NCI-H1105 (cell line): Measurements from ENCODE around the gene WNT7A.
"Not testable (repeated sequence)": the region's sequence is repeated elsewhere in the genome, so short reads cannot be mapped to it uniquely, and the experiment has no call there.

ENCODE experiments used
- DNase-seq: peaks from one replicate; lab custom pipeline; 2025; lab: John Stamatoyannopoulos, UW

The WNT7A gene

DNA sequence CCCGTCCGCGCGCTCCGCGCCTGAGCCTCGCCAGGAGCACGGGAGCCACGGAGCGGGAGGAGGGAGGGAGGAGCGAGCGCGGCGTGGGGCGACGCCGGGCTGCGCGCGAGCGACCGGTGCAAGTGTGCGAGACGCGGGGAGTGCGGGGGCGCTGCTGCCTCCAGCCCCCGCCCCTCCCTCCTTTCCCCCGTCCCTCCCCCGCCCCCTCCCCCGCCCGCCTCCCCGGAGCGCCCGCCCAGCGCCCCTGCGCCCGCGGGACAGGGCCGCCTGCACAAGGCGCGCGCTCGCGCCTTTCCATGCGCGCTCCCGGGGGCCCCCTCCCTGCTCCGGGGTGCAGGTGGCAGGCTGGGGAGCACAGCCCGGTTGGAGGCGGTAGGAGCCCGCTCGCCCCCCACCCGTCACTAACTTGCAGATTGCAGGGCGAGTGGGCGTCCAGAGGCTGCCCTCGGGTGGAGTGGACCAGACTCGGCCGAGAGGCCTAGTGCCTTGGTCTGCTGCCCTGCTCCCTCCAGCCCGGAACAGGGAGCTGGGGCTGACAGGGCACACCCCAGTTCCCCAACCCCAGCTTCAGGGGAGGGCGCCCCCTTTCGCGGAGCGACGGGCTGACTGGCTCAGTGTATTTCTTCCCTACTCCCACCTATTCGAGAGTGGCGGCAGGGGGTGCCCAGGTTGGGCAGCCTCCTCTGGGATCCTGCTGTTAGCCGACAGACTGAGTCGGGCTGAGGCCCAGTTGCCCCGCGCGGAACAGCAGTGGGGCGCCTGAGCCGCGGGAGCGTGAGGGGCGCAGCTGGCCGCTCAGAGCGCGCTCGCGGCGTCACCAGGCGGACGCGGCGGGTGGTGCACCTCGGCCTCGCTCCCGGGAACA is at the start of gene WNT7A:
Gene WNT7A, minus strand, starts transcription at position 126 of the 865 bp plus-strand sequence. CDS start 255 bp downstream, outside the sequence.
- no peak for DNase-seq

DNA sequence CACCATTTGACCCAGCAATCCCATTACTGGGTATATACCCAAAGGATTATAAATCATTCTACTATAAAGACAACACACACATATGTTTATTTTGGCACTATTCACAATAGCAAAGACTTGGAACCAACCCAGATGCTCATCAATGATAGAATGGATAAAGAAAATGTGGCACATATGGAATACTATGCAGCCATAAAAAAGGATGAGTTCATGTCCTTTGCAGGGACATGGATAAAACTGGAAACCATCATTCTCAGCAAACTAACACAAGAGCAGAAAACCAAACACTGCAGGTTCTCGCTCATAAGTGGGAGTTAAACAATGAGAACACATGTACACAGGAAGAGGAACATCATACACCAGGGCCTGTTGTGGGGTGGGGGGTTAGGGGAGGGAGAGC is 48.9 kb upstream of the WNT7A start:
- DNase-seq: not testable (repeated sequence)

DNA sequence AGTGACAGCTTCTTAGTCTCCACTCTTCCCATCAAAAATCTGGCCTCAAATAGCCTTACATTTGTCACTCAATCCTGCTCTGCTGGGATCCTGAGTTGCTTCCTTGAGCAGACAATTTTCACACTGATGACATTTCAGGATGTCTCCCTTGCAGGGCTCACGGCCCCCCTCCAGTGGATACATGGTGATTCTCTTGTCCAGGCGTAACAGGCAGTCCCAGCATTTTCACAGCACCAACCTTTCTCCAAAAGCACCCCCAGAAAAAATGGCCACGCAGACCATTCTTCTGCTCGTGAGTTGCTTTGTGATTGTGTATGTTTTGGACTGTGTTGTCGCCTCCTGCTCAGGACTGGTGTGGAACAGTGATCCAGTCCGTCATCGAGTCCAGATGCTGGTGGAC is 47.4 kb upstream of the WNT7A start:
- no peak for DNase-seq

DNA sequence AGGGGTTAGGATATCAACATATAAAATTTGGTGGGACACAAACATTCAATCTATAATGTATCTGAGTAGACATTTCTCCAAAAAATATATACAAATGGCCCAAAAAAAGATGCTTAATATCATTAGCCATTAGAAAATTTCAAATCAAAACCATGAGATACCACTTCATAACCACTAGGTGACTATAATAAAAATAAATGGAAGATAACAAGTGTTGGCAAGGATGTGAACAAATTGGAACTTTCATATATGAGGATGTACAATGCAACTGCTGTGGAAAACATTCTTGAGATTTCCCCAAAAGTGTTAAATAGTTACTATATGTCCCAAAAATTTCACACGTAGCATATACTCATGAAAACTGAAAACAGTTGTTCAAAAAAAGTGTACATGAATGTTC is 36.5 kb upstream of the WNT7A start:
- DNase-seq: no peak

DNA sequence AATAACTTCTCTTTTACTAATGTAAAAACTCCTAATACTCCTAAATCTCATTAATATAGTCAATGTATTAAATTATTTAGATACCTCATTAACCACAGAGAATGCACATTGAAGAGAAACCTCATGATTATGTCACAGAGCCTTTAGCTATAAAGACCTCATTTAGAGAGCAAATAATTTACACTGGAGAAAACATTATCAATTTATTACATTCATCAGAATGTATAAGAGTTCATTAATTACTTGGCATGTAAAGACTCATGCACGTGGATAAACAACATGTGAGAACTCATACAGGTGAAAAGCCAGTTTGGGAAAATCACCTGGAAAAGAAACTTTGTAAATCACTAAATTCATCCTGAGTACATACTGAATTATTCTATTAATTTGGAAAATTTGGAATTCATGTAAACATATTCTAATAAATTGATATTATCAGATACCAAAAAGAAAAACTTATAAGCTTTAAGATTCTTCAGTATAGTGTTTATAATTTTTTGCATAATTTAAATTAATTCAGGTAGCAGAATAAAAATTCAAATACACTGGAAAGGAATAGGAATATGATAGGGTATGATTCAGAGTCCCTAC is 22.9 kb upstream of the WNT7A start:
- DNase-seq: no peak

DNA sequence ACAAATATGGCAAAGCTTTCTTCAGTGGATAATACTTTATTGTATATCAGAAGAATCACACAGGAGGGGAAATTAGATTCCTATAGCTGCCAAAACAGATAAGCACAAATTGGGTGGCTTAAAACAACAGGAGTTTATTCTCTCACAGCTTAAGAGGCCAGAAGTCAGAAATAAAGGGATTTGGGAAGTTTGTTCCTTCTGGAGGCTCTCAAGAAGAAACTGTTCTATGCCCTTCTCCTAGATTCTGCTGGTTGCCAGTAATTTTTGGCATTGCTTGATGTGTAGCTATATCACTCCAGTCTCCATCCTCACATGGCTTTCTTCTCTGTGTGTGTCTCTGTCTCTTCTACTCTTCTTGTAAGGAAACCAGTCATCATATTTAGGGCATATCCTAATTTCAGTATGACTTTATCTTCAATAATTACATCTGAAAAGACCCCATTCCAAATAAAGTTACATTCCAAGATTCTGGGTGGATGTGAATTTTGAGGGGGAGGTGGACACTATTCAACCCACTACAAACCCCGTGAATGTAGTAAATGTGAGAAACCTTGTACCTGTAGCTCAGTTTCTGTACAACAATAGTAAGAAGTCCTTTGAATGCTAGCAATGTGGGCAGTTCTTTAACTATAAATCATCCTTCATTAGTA is 22.2 kb upstream of the WNT7A start:
- DNase-seq: no peak

DNA sequence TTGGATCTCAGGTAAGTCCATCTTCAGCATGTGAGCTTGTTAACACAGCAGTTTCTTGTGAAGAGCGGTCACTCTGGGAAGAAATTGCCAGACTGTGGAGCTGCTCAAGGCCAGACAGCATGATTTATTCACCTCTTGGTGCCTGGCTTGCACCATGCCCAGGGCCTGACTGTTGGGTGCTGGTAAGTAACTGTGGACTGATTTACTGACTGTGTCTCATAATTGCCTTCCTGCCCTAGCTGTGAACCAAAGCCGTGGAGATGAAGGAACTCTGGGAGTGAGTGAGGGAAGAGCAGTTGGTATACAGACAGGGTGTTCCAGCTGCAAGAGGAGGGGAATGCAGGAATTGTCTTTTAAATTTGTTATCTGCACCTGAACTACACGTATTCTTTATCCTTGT is 18.5 kb upstream of the WNT7A start:
- no peak for DNase-seq

DNA sequence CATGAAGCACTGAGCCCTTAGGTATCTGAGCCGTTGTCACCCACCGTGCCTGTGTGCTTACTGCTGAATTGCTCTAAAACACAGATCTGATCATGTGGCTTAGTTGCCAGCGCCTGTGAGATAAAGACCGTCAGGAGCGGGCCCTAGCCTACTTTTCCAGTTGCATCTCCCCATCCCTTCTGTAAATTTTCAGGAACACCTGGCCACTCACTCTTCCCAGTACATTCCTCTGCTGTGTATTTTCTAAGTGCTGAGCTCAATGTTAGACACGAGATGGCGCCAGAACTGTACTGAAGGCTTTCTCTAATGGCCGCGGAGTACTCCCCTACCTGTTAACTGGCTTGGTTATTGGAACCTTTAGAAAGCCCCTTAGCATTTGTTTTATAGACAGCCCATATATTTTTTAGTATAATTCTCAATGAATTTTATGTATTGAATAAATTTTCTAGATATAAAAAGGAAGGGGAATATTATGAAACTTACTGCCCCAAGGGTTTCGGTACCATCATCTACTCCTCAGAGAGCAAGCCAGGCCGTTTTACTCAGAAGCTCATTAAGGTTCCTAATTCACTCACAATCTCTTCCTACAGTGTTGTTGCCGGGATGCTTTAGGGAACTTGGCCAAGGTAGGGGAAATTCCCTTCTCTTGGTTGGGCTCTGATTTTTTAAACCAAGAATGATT is 16.7 kb upstream of the WNT7A start:
- peak; percentile 42 for DNase-seq

DNA sequence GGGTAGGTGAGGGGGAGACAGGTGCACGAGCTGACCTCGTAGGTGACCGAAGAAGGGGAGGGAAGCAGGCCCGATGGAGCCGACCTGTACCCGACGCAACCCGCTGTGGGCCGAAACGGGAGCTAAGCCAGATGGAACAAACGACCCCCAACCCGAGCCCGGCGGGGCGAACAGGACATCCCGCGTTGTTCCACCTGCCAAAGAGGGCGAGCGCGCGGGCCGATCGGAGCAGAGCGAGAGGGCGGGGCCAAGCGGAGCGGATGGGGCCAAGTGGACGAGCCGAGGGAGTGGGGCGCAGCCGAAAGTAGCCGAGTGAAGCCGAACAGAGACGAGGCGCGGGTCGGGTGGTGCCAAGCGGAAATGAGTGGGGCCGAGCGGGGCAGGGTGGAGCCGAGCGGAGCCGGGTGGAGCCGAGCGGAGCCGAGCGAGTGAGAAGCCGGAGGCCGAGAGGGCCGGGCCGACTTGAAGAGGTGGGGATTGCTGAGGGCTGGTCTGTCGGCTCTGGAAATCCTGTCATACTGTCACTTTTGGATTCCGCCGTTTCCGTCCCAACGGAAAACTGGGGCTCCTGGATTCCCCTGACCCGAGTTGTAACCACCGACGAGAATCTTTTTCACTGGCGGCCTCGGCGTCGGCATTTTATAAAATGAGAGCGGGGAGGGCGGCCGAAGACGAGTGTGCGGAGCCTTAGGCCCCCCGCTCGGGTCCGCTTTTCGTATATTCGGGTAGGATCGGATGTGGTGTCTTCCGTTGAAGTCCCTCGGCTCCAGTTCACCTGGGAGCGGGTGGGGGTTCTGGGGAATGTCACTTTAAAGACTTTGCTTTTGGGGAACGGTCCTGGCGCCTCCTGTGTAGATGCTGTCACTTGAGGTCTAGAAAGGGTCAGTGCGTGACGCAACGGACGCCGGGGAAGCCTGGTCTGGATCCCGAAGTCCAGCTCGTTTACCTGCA is 15.6 kb upstream of the WNT7A start:
- peak; percentile 40 for DNase-seq

DNA sequence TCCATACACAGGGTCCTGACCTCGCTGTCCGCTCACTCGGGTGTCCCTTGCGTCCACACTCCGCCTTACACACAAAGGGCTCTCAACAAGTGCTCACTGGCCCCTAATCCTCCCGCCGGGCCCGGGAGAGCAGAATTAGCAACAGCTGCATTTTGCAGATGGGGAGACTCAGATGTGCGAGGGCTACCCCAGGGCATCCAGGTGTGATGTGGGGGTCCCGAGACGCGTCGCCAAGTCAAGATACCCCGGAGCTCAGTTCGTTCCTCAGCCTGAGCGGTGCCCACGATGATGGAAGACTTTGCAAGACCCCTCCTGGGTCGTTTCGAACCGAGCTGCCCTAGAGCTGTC is 14.9 kb upstream of the WNT7A start:
- no peak for DNase-seq

DNA sequence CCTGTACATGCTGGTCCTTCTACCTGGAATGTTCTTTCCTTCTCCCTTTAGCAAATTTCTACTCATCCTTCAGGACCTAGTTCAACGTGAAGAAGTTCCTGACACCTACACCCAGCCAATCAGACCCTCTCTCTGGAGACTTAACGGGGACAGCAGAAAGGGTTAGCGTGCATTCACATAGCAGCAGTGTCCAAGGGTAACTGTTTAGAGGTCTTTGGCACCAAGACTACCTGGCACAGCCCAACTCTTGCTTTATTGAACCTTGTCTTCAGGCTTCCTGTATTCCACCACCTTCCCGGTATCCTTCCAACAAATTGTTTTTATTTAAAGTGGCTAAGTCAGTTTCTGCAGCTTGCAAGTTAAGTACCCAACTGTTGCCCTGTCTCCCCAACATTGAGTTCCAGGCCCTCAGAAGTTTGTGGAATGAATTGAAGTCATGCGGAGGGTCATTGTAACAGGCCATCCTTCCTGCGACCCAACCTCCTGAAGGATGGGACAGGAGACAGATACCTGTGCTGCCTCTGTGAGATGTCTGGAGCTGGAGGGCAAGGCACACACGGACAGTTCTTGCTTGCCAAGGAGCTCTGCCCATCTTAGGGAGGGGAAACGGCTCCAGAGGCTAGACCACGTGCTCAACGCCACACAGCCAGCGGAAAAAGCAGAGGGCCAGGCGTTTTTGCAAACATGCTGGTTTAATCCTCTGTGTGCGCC is 14.4 kb upstream of the WNT7A start:
- no peak for DNase-seq

DNA sequence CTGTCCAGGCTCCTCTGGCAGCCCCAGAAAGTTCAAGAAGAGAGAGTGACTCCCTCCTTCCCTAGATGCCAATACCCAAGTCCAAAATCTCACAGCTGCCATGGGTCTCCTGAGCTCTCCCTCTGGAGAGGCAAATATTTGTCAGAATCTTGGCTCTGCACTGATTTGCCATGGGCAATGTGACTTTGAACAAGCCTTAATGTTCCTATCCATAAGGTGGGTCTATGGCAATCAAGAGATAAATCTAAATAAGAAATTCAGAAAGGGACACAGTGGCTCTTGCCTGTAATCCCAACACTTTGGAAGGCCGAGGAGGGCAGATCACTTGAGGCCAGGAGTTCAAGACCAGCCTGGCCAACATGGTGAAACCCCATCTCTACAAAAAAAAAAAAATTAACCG is 12.4 kb upstream of the WNT7A start:
- DNase-seq: no peak

DNA sequence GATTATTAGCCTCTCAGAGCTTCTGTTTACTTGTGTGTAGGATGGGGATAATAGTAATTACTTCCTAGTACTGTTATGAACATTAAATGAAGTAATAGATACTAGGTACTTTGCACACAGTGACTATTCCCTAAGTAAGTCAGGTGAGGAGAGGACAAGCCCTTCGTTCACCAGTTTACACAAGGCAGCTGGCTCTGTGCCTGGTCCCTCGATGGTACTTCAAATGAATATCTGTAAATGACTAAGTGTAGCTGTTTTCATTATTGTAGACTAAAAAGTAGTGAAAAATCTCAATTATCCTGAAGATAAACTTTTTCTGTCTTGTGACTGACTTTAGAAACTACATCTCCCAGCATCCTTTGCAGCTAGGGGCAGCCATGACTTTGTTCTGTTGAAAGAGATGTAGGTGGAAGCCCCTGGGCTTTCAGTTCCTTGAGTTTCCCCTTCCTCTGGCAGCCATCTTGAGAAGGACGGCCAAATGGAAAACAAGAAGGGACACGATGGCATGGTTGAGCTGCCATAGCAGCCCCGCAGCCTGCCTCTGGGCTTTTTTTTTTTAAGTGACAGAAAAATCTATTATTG is 11.7 kb upstream of the WNT7A start:
- DNase-seq: no peak

DNA sequence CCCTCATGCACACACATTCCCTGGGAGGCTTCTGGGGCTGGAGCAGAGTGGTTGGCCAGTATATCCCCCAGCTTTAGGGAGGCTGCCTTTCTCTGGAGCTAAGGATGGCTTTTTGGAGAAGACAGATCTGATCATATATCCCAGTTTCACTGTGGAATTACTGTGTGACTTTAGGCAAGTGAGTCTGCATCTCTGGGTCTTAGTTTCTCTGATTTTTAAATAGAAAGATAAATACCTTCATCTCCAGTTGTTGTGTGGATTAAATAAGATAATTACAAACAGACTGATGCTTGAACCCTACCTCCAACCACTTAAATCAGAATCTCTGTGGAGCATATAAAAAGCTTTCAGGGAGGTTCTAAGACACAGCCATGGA is 11.1 kb upstream of the WNT7A start:
- DNase-seq: no peak

DNA sequence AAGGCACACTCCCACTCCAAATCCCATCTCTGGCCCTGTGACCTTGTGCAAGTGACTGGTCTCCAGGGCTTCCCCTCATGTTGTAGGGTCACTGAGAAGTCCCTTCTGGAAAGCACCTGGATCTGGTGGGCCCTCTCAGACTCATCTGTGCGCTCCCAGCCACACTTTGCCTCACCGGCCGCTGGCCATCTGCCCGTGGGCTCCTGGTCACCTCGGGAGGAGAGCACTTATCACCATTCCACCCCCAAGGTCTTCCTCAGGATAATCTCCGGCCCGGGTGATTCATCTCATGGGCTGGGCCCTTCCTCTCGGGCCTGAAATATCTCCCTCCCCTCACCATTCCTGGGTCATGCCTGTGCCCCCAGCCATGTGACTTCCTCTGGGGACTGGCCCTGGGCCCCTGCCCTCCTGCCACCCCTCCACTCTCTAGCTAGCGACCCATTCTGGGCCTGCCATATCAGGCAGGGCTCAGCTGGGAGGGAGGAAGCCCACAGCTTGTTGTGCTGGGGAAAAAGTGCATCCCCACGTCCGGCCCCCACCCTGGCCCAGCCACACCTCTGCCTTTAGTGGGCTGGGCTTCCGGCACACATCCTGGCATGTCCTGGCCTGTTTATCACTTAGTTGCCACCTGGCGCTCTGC is 10.6 kb upstream of the WNT7A start:
- DNase-seq: no peak

DNA sequence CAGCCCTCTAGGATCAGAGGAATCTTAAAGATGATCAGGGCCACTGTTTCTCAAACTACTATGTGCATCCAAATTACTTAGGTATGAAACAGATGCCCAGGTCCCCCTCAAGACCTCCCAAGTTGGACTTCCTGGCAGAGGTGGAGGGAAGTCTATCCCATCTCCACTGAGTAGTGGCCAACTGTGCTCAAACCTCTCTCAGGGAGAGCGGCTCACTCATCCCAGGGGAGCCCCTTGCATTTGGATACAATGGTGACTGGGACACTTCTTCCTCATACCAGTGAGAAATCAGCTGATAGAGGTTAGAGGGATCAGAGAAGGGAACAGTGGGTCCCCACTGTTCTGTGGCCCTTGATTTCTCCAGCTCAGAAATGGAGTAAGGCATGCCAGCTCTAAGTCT is 8.7 kb upstream of the WNT7A start:
- DNase-seq: no peak

DNA sequence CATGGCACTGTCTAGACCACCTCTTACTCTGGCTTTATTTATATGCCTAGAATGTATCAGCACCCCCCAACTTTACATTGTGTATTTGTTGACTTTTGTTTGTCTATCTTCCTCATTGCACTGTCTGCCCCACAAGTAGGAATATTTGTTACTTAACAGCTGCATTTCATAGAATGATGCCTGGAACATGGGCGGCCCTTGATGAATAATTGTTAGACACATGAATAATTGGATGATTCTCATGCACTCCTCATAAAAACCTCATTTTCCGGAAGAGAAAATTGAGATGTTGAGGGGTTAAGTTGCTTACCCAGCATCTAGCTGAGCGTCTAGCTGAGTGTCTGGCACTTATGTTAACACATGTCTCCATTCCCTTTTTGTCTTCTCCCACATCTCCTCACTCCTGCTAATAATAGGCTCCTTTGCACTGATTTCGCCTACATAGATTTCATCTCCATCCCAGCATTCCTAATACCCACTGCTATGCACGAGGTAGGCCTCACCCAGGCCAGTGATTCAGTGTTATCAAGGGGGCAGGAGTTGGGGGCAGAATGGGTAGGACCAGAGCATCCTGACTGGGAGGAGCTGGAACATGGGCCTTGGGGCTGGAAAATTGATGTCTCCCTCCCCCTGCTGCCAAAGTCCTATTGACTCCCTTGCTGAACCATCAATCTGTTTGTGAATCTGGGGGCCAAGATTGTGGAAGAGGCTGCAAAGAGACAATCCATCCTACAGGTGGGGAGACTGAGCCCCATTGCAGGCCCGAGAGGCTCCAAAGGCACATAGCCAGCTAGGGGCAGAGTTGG is 7.8 kb upstream of the WNT7A start:
- no peak for DNase-seq

DNA sequence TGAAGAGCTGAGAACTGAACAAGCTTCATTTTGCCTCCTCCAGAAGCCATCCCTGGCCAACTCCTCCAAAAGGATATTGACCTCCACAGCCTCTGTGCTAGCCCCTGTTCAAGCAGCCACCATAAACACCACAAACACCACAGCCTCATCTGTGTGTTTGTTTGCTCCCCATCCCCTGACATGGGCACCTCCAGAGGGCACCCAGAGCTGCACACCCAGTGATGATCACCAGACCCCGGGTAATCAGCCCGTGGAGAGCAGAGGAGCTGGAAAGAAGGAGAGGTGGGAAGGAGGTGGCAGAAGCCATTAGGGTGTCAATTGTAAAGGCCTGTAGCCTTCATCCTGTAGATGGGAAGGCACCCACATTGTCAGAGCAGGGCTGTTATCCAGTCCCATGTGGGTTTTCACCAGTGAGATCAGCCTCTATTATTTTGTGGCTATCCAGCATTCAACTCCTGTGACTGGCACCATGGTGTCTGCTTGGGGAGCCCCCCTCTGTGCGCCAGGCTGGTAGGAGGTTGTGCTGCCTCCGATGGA is 6.8 kb upstream of the WNT7A start:
- no peak for DNase-seq

DNA sequence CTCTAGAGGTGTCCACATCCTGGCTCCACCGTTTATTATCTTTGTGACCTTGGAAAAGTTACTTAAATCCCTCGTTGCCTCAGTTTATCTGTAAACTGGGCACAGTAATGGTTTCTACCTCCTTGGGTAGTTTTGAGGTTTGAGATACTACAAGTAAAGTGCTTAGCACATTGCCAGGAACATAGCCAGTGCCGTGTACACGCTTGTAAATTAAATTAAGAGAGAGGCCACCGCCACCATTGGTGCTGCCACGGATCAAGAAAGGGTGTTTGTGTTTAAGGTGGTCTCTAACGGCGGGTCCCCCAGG is 5.8 kb upstream of the WNT7A start:
- no peak for DNase-seq
